OCI-LY1 (cell line): Measurements from ENCODE around the gene COIL.

ENCODE experiments used
- H2AFZ ChIP-seq: fragments of 200-600 bp; sonication (generic), shearing (Covaris generic); 2 replicates; pipeline ENCODE4 v1.6.0; 2014; ENCODE audit warnings: antibody characterized with exemption, mild to moderate bottlenecking, low read length
- H3F3A ChIP-seq: fragments of 200-600 bp; sonication (generic), shearing (Covaris generic); 2 replicates; pipeline ENCODE4 v1.6.0; 2014; ENCODE audit warnings: mild to moderate bottlenecking, antibody characterized with exemption, low read length, moderate library complexity; ENCODE audit not compliant: insufficient read depth
- H3K27ac ChIP-seq: fragments of 200-600 bp; sonication (generic); 2 replicates; pipeline ENCODE4 v1.5.1; 2014; ENCODE audit warnings: low read length, mixed run types, mild to moderate bottlenecking, low read depth; ENCODE audit not compliant: poor library complexity, severe bottlenecking
- H3K27me3 ChIP-seq: fragments of 200-600 bp; sonication (generic); 2 replicates; pipeline ENCODE4 v1.6.0; 2014; ENCODE audit warnings: antibody characterized with exemption, mild to moderate bottlenecking, low read length, moderate library complexity; ENCODE audit not compliant: insufficient read depth
- H3K36me3 ChIP-seq: fragments of 200-600 bp; sonication (generic); 2 replicates; pipeline ENCODE4 v1.6.1; 2014; ENCODE audit warnings: mild to moderate bottlenecking, antibody characterized with exemption, low read length, moderate library complexity, mixed read lengths; ENCODE audit not compliant: insufficient read depth
- H3K4me1 ChIP-seq: fragments of 200-600 bp; sonication (generic); 2 replicates; pipeline ENCODE4 v1.5.1; 2014; ENCODE audit warnings: mild to moderate bottlenecking, low read length, moderate library complexity; ENCODE audit not compliant: insufficient read depth, severe bottlenecking
- H3K4me2 ChIP-seq: fragments of 200-600 bp; sonication (generic), shearing (Covaris generic); 2 replicates; pipeline ENCODE4 v1.6.1; 2014; ENCODE audit warnings: low read length
- H3K4me3 ChIP-seq: fragments of 200-600 bp; sonication (generic); 2 replicates; pipeline ENCODE4 v1.5.1; 2014; ENCODE audit warnings: low read length, low read depth, mild to moderate bottlenecking, mixed read lengths; ENCODE audit not compliant: poor library complexity, severe bottlenecking
- H3K79me2 ChIP-seq: fragments of 200-600 bp; shearing (Covaris generic); 2 replicates; pipeline ENCODE4 v1.6.1; 2016; ENCODE audit warnings: mixed run types, low read length, mixed read lengths; ENCODE audit not compliant: insufficient read depth
- H3K9ac ChIP-seq: fragments of 200-600 bp; sonication (generic), shearing (Covaris generic); 2 replicates; pipeline ENCODE4 v1.6.1; 2014; ENCODE audit warnings: mild to moderate bottlenecking, low read length, mixed read lengths
- H3K9me2 ChIP-seq: fragments of 200-600 bp; sonication (generic), shearing (Covaris generic); 2 replicates; pipeline ENCODE4 v1.6.1; 2014; ENCODE audit warnings: low read depth, mild to moderate bottlenecking, low read length, mixed read lengths
- H3K9me3 ChIP-seq: fragments of 200-600 bp; shearing (Covaris generic); 2 replicates; pipeline ENCODE4 v1.6.1; 2014; ENCODE audit warnings: low read length, mixed read lengths
- H4K20me1 ChIP-seq: fragments of 200-600 bp; sonication (generic), shearing (Covaris generic); 2 replicates; pipeline ENCODE4 v1.6.0; 2016; ENCODE audit warnings: mild to moderate bottlenecking, low read length; ENCODE audit not compliant: insufficient read depth
- CTCF ChIP-seq: fragments of 200-600 bp; sonication (generic), shearing (Covaris generic); IDR thresholded peaks from 2 replicates; pipeline ENCODE4 v1.5.1; 2017; ENCODE audit warnings: mild to moderate bottlenecking, antibody characterized with exemption, low read length, moderate library complexity, mixed read lengths
- EZH2 ChIP-seq: fragments of 200-600 bp; sonication (generic), shearing (Covaris generic); IDR thresholded peaks from 2 replicates; pipeline ENCODE4 v1.8.0; 2017; ENCODE audit warnings: borderline replicate concordance, mixed run types, mild to moderate bottlenecking, antibody characterized with exemption, low read length, moderate library complexity, mixed read lengths

COIL gene

GRCh38 chr17:56988901-56989572 lies 28.2 kb upstream of the COIL start:
- H3K4me3 ChIP-seq: no peak overlapping the region
- H2AFZ ChIP-seq: no peak overlapping the region
- no peaks in the 10 kb centered on the region for H4K20me1 ChIP-seq
- no peaks in the 10 kb centered on the region for H3K4me1 ChIP-seq
- H3K4me2 ChIP-seq: no peak overlapping the region
- no peak for TF ChIP-seq CTCF
- TF ChIP-seq EZH2: no peak
- no peaks in the 10 kb centered on the region for H3K79me2 ChIP-seq
- H3K9ac ChIP-seq: no peak overlapping the region
- H3K9me3 ChIP-seq: no peaks in the 10 kb centered on the region
- H3F3A ChIP-seq: no peaks in the 10 kb centered on the region
- H3K36me3 ChIP-seq: peaks cover 64% of the 10 kb centered on the region
- H3K27me3 ChIP-seq: no peaks in the 10 kb centered on the region
- H3K9me2 ChIP-seq: no peaks in the 10 kb centered on the region
- H3K27ac ChIP-seq: no peak overlapping the region

- Histone ChIP-seq H4K20me1 (no peaks in the 10 kb centered on the region), H2AFZ (no peak overlapping the region), H3K36me3 (peaks cover 61% of the 10 kb centered on the region), H3K4me1 (peaks cover 5% of the 10 kb centered on the region), H3K27me3 (no peaks in the 10 kb centered on the region), H3K4me3 (no peak overlapping the region), H3F3A (no peaks in the 10 kb centered on the region), H3K27ac (no peak overlapping the region), H3K9me2 (no peaks in the 10 kb centered on the region), H3K4me2 (no peak overlapping the region), H3K79me2 (no peaks in the 10 kb centered on the region), H3K9ac (no peak overlapping the region), H3K9me3 (no peaks in the 10 kb centered on the region)
- no peak for TF ChIP-seq CTCF
- no peak for TF ChIP-seq EZH2
Measured at GRCh38 chr17:56987283-56987834, 26.5 kb upstream of the COIL start.

GRCh38 chr17:56985371-56986162 lies 24.7 kb upstream of the COIL start:
- no peak overlapping the region for H3K9ac ChIP-seq
- H3K9me3 ChIP-seq: no peaks in the 10 kb centered on the region
- no peaks in the 10 kb centered on the region for H4K20me1 ChIP-seq
- no peaks in the 10 kb centered on the region for H3F3A ChIP-seq
- H2AFZ ChIP-seq: no peak overlapping the region
- no peak overlapping the region for H3K27ac ChIP-seq
- H3K36me3 ChIP-seq: peaks cover 47% of the 10 kb centered on the region
- no peak overlapping the region for H3K4me2 ChIP-seq
- no peak overlapping the region for H3K4me3 ChIP-seq
- H3K79me2 ChIP-seq: no peaks in the 10 kb centered on the region
- TF ChIP-seq EZH2: no peak
- no peak for TF ChIP-seq CTCF
- H3K4me1 ChIP-seq: peaks cover 14% of the 10 kb centered on the region
- no peaks in the 10 kb centered on the region for H3K9me2 ChIP-seq
- H3K27me3 ChIP-seq: no peaks in the 10 kb centered on the region
